Osteocyte (in vitro differentiated cells): ENCODE results near the gene LRP1B. TPM values are rescaled to one million over a fixed set of nuclear protein-coding genes. Genes with fewer than 3 reads are reported as not detected.

Experiments used
- DNase-seq: peaks from one replicate; pipeline ENCODE4 v3.0.0; 2021; ENCODE audit warnings: mixed read lengths; ENCODE audit not compliant: unreplicated experiment; ENCODE audit errors: extremely low spot score
- H3K27ac Mint-ChIP-seq: one replicate; pipeline ENCODE4 v1.8.0; 2021; ENCODE audit warnings: mild to moderate bottlenecking, mixed read lengths; ENCODE audit not compliant: unreplicated experiment
- H3K27me3 Mint-ChIP-seq: one replicate; pipeline ENCODE4 v1.8.0; 2021; ENCODE audit warnings: mixed read lengths; ENCODE audit not compliant: unreplicated experiment
- H3K36me3 Mint-ChIP-seq: one replicate; pipeline ENCODE4 v1.8.0; 2021; ENCODE audit warnings: mixed read lengths; ENCODE audit not compliant: unreplicated experiment
- H3K4me1 Mint-ChIP-seq: one replicate; pipeline ENCODE4 v1.8.0; 2021; ENCODE audit warnings: mixed read lengths; ENCODE audit not compliant: unreplicated experiment
- H3K4me3 Mint-ChIP-seq: one replicate; pipeline ENCODE4 v1.8.0; 2021; ENCODE audit warnings: mild to moderate bottlenecking, moderate library complexity, mixed read lengths; ENCODE audit not compliant: unreplicated experiment
- H3K9me3 Mint-ChIP-seq: one replicate; pipeline ENCODE4 v1.8.0; 2021; ENCODE audit warnings: mixed read lengths; ENCODE audit not compliant: unreplicated experiment
- total RNA-seq: library from RNA; stranded (reverse); gene quantifications from 2 replicates; pipeline ENCODE4 v1.2.1, GENCODE V29; 2021
- TF ChIP-seq, protein P1 (sequence below): fragments of 200-600 bp; sonication (generic); IDR thresholded peaks from 2 replicates; pipeline ENCODE4 v1.5.0; 2021; ENCODE audit warnings: antibody characterized with exemption, mild to moderate bottlenecking, moderate library complexity

The LRP1B gene
- total RNA-seq, 1 donor from 2014 or later: 3.6 TPM

DNA sequence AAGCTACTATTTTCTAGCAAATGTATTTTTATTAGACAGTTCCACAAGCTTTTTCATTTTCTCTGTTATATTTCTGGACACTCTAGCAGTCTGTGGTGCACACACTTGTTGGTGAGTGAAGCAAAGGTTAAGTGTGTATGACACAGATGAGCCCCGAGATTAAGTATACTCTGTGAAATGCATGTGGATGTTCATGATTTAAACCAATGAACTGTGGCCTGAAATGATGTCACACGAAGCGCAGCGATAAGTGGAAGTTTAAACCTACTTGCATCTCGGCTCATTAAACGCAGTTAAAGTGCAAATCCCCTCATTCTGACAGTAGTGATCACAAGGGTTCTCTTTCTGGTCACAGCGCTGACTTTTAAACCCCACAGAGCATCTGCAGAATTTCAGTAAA is 1861.8 kb downstream of the LRP1B start:
- H3K4me1 Mint-ChIP-seq: peaks cover 12% of the 10 kb centered on the region
- no peak overlapping the region for H3K27ac Mint-ChIP-seq
- no peaks in the 10 kb centered on the region for H3K36me3 Mint-ChIP-seq
- no peaks in the 10 kb centered on the region for H3K27me3 Mint-ChIP-seq
- TF ChIP-seq, protein P1, sequence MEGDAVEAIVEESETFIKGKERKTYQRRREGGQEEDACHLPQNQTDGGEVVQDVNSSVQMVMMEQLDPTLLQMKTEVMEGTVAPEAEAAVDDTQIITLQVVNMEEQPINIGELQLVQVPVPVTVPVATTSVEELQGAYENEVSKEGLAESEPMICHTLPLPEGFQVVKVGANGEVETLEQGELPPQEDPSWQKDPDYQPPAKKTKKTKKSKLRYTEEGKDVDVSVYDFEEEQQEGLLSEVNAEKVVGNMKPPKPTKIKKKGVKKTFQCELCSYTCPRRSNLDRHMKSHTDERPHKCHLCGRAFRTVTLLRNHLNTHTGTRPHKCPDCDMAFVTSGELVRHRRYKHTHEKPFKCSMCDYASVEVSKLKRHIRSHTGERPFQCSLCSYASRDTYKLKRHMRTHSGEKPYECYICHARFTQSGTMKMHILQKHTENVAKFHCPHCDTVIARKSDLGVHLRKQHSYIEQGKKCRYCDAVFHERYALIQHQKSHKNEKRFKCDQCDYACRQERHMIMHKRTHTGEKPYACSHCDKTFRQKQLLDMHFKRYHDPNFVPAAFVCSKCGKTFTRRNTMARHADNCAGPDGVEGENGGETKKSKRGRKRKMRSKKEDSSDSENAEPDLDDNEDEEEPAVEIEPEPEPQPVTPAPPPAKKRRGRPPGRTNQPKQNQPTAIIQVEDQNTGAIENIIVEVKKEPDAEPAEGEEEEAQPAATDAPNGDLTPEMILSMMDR: no peak
- no peak for DNase-seq
- no peaks in the 10 kb centered on the region for H3K9me3 Mint-ChIP-seq
- no peak overlapping the region for H3K4me3 Mint-ChIP-seq

DNA sequence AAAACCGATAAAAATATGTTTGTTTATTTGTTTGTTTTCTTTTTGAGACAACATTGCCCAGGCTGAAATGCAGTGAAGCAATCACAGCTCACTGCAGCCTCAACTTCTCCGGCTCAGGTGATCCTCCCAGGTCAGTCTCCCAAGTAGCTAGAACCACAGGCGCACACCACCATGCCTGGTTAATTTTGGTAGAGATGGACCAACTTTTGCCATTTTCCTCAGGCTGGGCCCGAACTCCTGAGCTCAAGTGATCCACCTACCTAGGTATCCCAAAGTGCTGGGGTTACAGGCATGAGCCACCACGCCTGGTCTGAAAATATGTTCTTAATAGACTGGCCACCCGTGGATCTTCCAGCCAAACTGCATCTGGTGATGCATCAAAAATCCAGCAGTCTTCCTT is 1867.9 kb downstream of the LRP1B start:
- no peaks in the 10 kb centered on the region for H3K36me3 Mint-ChIP-seq
- peaks cover 6% of the 10 kb centered on the region for H3K9me3 Mint-ChIP-seq
- no peak overlapping the region for H3K4me3 Mint-ChIP-seq
- H3K4me1 Mint-ChIP-seq: no peaks in the 10 kb centered on the region
- H3K27ac Mint-ChIP-seq: no peak overlapping the region
- TF ChIP-seq, protein P1: no peak
- no peak for DNase-seq
- H3K27me3 Mint-ChIP-seq: no peaks in the 10 kb centered on the region

DNA sequence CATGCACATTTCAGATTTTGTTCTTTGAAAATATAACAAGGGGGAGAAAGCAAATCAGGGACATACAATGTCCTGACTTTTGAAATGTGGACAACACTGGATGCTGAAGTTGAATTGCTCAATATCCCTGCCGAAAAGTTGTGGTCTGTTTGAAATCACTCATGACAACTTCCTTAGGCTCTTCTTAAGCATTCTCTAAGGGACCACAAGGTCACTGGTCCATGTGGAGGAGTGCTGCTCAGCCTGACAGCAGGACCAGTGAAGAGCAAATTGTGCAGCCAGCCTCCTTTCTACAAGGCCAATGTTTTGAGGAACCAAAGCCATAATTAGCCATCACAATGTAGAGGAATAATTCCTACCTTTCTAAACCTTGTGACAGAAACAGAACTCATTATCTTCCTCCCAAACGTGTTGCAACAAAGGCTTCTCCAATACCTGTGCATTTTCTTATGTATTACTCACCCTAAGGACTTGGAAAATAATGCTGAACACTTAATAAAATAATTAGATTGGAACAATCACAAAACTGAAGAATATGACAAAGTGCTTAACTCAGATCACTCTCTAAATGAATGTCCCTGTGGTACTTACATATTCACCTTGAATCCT is 1873.0 kb downstream of the LRP1B start:
- H3K4me3 Mint-ChIP-seq: no peak overlapping the region
- no peaks in the 10 kb centered on the region for H3K36me3 Mint-ChIP-seq
- TF ChIP-seq, protein P1: no peak
- no peak overlapping the region for H3K27ac Mint-ChIP-seq
- DNase-seq: no peak
- H3K27me3 Mint-ChIP-seq: no peaks in the 10 kb centered on the region
- H3K9me3 Mint-ChIP-seq: no peaks in the 10 kb centered on the region
- H3K4me1 Mint-ChIP-seq: no peaks in the 10 kb centered on the region

DNA sequence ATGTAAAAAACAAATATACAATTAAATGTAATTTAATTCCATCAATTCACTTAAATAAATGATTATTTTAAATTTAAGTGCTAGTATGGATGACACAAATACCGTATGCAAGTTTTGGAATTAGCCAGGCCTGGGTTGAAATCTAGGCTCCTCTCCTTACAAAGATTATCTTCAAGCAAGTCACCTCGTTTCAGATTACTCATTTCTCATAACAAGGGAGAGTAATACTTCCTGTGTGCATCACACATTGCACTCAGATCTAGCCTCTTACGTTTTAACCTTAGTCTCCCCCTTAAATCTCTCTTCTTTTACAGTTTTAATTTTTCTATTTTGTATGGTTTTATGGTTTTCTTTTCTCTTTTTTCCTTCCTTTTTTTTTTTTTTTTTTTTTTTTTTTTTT is 1874.7 kb downstream of the LRP1B start:
- TF ChIP-seq, protein P1: no peak
- no peaks in the 10 kb centered on the region for H3K4me1 Mint-ChIP-seq
- DNase-seq: no peak
- H3K36me3 Mint-ChIP-seq: no peaks in the 10 kb centered on the region
- no peak overlapping the region for H3K27ac Mint-ChIP-seq
- no peaks in the 10 kb centered on the region for H3K9me3 Mint-ChIP-seq
- H3K27me3 Mint-ChIP-seq: no peaks in the 10 kb centered on the region
- no peak overlapping the region for H3K4me3 Mint-ChIP-seq

DNA sequence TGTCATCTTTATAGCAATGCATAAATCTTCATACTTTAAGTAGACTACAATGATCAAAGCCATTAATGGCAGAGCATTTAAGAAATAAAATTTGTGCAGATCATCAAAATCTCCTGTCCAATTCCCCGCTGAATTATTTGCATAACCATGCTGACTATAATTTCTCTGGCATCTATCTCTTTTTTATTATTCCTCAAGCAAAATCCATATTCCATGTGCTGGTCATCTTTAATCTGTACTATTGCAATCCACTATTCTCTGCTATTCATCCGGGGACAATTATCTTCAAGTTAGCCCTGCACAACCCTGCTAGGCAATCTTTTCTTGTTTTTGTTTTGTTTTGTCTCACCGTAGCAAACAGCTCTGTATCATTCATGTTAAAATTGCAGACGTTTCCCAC is 1881.0 kb downstream of the LRP1B start:
- Mint-ChIP-seq H3K9me3 (no peaks in the 10 kb centered on the region), H3K4me3 (no peak overlapping the region), H3K27me3 (peaks cover 3% of the 10 kb centered on the region), H3K36me3 (no peaks in the 10 kb centered on the region), H3K4me1 (no peaks in the 10 kb centered on the region), H3K27ac (no peak overlapping the region)
- no peak for DNase-seq
- TF ChIP-seq, protein P1: no peak
